HG03103 (cell line): ENCODE results near the gene ODAD4.
"Not testable (repeated sequence)": the region's sequence is repeated elsewhere in the genome, so short reads cannot be mapped to it uniquely, and the experiment has no call there.

Experiments used
- ATAC-seq: cut with Tn5 transposase; IDR thresholded peaks from one replicate; pipeline ENCODE4 v1.9.1; 2021; ENCODE audit warnings: low read depth; ENCODE audit not compliant: unreplicated experiment

The ODAD4 gene

GRCh38 chr17:41910701-41911391, 19.6 kb upstream of the ODAD4 start:
- ATAC-seq, result no peak

DNA sequence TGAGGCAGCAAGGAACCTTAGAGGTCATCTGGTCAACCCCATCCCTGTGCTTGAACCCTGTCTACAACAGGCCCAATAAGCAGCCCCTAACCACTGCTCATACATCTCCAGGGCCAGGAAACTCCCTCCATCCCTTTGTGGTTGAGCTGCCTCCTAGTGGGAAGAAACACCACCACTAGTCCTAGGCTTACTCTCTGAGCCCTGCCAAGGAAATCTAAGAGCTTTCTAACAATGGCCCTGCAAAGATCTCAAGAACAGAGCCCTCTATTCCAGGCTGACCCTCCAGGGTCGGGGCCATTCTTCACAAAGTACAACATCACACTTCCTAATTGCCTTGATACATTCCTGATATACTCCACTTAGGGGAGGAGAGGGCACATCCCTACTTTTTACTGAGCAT, 17.5 kb upstream of the ODAD4 start:
- no peak for ATAC-seq

- no peak for ATAC-seq
Observed at GRCh38 chr17:41913798-41914197, 16.6 kb upstream of the ODAD4 start.

GRCh38 chr17:41914358-41914766, 16.1 kb upstream of the ODAD4 start:
- no peak for ATAC-seq

GRCh38 chr17:41915020-41915419, 15.4 kb upstream of the ODAD4 start:
- no peak for ATAC-seq

GRCh38 chr17:41915566-41915965, 14.9 kb upstream of the ODAD4 start:
- no peak for ATAC-seq

DNA sequence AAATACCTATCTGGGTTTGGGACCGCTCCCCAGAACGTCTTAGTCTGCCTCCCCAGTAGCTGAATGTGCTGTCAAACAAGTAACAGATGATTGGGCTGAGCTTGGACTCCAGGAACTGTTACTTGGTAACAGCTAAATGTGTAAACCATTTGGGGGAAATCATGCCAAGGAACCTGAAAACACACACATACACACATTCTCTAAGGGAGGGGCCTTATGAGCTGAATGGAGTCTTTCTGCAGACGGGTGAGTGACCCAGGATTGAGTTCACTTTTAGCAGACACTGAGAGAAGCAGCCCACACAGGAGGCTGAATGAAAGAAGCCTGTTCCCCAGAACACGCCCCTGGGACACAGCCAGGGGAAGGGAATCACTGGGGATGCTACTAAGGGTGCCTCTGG, 13.2 kb upstream of the ODAD4 start:
- ATAC-seq, result no peak

- no peak for ATAC-seq
Observed at GRCh38 chr17:41917679-41918313, 12.6 kb upstream of the ODAD4 start.

- peak; percentile 84 for ATAC-seq
Observed at GRCh38 chr17:41918314-41919164, 11.9 kb upstream of the ODAD4 start, which contains the start of gene ACLY. Gene ACLY (minus strand): TSS chr17:41918951. CDS start chr17:41913873, 5,078 bp downstream.

GRCh38 chr17:41919165-41919817, 11.1 kb upstream of the ODAD4 start:
- ATAC-seq, result peak; percentile 15

DNA sequence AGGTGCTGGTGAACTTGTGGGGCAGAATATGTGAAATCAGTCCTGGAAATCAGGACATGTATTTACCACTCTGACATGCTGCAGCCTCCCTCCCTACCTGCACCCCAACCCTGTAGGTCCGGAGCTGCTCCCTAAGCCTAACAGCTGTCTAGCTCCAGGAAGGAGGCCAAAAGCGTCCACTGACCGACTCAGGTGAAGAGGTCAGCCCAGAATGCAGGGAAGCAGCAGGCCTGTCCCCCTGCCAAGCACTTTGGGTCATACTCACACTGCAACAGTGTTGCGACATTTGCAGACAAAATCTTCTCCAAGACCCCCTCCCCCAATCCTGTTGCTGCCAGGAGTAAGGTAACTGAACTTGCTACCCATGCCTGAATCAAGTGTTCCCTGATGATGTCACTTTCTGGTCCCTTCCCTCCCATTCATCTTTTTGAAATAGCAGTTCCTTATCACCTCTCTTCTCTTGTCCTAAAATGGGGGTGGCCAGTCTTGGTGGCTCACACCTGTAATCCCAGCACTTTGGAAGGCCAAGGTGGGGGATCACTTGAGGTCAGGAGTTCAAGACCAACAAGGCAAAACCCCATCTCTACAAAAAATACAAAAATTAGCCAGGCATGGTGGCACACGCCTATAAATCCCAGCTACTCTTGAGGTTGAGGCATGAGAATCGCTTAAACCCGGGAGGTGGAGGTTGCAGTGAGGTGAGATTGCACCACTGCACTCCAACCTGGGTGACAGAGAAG, 10.4 kb upstream of the ODAD4 start:
- ATAC-seq, result no peak

DNA sequence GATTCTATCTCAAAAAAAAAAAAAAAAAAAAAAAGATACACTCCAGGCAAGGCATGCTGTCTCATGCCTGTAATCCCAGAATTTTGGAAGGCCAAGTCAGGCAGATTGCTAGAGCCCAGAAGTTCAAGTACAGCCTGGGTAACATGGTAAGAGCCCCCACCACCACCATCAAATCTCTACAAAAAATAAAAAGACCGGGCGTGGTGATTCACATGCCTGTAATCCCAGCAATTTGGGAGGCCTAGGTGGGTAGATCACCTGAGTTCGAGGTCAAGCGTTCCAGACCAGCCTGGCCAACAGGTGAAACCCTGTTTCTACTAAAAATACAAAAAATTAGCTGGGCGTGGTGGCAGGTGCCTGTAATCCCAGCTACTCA, 9.8 kb upstream of the ODAD4 start:
- ATAC-seq, result no peak

DNA sequence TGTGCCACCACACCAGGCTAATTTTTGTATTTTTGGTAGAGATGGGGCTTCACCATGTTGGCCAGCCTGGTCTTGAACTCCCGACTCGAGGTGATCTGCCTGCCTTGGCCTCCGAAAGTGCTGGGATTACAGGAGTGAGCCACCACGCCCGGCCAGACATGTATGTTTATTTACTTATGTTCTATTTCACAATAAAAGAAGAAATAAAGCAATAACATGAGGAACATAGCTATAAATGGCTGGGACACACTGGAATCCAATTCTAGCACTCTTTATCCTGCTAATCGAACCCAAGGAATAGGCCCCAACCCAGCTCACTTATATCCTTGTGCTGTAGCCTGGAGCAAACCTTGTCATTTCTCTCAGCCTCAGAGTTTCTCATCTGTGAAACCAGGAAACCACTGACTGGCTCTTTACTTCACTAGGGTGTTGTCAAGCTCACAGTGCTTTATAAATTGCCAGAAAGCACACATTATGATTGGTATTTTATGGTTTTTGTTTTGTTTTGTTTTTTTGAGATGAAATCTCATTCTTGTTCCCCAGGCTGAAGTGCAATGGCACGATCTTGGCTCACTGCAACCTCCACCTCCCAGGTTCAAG, 4.3 kb upstream of the ODAD4 start:
- ATAC-seq, result no peak

DNA sequence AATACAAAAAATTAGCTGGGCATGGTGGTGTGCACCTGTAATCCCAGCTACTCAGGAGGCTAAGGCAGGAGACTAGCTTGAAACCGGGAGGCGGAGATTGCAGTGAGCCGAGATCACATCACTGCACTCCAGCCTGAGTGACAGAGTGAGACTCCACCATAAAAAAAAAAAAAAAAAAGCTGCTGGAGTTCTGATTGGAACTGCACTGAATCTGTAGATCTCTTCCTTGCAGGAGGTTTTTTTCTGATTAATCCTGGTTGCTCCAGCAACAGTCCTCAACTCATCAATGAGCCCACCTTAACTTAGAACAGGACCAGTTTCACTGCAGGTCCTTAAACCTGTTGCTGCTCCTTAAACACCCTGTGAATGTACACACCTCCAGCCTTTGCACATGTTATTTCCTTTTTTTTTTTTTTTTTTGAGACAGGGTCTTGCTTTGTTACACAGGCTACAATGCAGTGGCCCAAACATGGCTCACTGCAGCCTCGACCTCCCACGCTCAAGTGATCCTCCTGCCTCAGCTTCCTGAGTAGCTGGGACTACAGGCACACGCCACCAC, 1.6 kb upstream of the ODAD4 start:
- ATAC-seq, result no peak

DNA sequence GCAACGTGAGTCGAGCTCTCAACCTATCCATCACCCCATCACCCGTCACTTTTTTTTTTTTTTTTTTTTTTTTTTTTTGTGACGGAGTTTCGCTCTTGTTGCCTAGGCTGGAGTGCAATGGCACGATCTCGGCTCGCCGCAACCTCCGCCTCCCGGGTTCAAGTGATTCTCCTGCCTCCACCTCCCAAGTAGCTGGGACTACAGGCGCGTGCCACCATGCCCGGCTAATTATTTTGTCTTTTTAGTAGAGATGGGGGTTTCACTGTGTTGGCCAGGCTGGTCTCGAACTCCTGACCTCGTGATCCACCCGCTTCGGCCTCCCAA, 378 bp downstream of the ODAD4 start:
- ATAC-seq, result not testable (repeated sequence)

DNA sequence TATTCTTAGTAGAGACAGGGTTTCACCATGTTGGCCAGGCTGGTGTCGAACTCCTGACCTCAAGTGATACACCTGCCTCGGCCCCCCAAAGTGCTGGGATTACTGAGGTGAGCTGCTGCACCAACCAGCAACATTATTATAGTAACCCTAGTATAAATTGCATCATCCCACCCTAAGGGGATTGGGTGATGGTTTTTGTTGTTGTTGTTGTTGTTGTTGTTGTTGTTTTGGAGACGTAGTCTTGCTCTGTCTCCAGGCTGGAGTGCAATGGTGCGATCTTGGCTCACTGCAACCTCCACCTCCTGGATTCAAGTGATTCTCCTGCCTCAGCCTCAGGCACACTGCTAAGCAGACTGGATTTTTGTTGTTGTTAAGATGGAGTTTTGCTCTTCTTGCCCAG, 1.3 kb downstream of the ODAD4 start:
- ATAC-seq, result not testable (repeated sequence)

DNA sequence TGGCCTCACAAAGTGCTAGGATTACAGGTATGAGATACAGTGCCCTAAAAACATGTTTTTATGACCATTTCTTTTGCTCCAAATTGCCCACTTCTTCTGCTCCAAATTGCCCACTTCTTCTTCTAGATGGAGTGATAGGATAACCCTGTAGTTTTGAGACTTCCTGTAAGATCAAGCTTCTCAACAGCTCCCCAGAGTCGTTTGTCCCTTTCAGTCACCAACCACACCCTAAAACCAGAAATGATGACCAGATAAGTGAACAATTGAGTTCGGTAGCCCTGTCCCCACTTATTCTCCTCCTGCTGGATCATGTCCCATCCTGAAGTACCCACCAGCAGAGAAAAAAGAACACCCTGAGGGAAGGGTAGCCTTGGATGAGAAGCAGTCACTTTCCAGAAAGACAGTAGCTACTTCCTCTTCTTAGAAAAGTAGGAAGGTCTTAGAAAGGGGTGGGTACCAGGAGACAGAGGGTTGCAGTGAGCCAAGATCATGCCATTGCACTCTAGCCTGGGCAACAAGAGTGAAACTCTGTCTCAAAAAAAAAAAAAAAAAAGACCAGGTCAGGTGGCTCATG, 2.5 kb downstream of the ODAD4 start:
- ATAC-seq, result no peak

GRCh38 chr17:41935641-41936040, 5.2 kb downstream of the ODAD4 start:
- no peak for ATAC-seq
